ENCODE results near the gene MYO1B.

MYO1B gene

GRCh38 chr2:191327484-191327883, 82.3 kb downstream of the MYO1B start:
- no peak for DNase-seq

GRCh38 chr2:191328150-191328809, 83.1 kb downstream of the MYO1B start:
- DNase-seq = no peak

GRCh38 chr2:191329841-191330240, 84.6 kb downstream of the MYO1B start:
- DNase-seq = no peak

- DNase-seq = no peak
Observed at GRCh38 chr2:191333911-191334357, 88.7 kb downstream of the MYO1B start.

- DNase-seq = no peak
Observed at GRCh38 chr2:191335875-191336464, 90.8 kb downstream of the MYO1B start.

GRCh38 chr2:191341436-191341835, 96.2 kb downstream of the MYO1B start:
- no peak for DNase-seq

- DNase-seq = no peak
Observed at GRCh38 chr2:191343796-191344338, 98.7 kb downstream of the MYO1B start.

GRCh38 chr2:191345788-191346187, 100.6 kb downstream of the MYO1B start:
- no peak for DNase-seq

- no peak for DNase-seq
Observed at GRCh38 chr2:191347154-191347553, 102.0 kb downstream of the MYO1B start.

- DNase-seq = no peak
Observed at GRCh38 chr2:191347881-191348280, 102.7 kb downstream of the MYO1B start.

GRCh38 chr2:191349990-191350389, 104.8 kb downstream of the MYO1B start:
- DNase-seq = no peak

- DNase-seq = no peak
Observed at GRCh38 chr2:191350826-191351225, 105.6 kb downstream of the MYO1B start.

- DNase-seq = no peak
Observed at GRCh38 chr2:191351298-191351697, 106.1 kb downstream of the MYO1B start.

GRCh38 chr2:191351921-191352320, 106.7 kb downstream of the MYO1B start:
- DNase-seq = no peak

GRCh38 chr2:191352536-191352935, 107.3 kb downstream of the MYO1B start:
- no peak for DNase-seq

GRCh38 chr2:191355170-191355758, 110.1 kb downstream of the MYO1B start:
- DNase-seq = no peak

- no peak for DNase-seq
Observed at GRCh38 chr2:191357678-191358077, 112.5 kb downstream of the MYO1B start.

GRCh38 chr2:191358325-191359025, 113.3 kb downstream of the MYO1B start:
- no peak for DNase-seq

- DNase-seq = no peak
Observed at GRCh38 chr2:191359133-191359532, 113.9 kb downstream of the MYO1B start.

GRCh38 chr2:191360918-191361317, 115.7 kb downstream of the MYO1B start:
- DNase-seq = no peak

- DNase-seq = no peak
Observed at GRCh38 chr2:191362841-191363240, 117.6 kb downstream of the MYO1B start.

GRCh38 chr2:191363267-191363666, 118.1 kb downstream of the MYO1B start:
- DNase-seq = no peak

GRCh38 chr2:191365089-191365488, 119.9 kb downstream of the MYO1B start:
- no peak for DNase-seq

GRCh38 chr2:191366199-191366598, 121.0 kb downstream of the MYO1B start:
- DNase-seq = no peak
